ENCODE data around the gene CEMIP. TPM values are rescaled to one million over a fixed set of nuclear protein-coding genes. Genes with fewer than 3 reads are reported as not detected.
A peak's percentile ranks its signal among the peaks of the same experiment; 100 is the strongest.

Gene CEMIP
- total and polyA plus RNA-seq, 2 of the 8 experiments (the other 6 are each of a cell fraction or from before 2014, with no cell fraction given) = 0.11 to 0.60 TPM

DNA sequence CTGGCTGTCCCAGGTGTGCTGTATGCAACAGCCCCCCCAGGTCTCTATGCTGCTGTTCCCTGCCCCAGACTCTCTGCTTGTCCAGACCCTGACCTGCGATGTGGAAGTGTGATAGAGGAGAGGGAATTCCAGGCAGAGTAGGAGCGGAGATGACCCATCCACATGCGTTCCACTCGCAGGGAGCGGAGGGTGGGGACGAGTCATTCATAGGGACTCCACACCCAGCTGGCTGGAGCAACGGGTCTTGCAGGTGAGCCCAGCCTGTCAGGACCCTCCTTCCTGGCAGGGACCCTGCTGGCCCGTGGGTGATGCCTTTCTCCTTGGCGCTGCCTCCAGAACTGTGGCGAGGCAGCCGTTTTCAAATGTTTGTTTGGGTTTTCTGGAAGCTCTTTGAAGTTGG lies 58.8 kb downstream of the CEMIP start:
- no peaks in the 10 kb centered on the region for H4K20me1 ChIP-seq (replicated peaks in 1 of 2; ENCODE audit: control insufficient read depth in 1 of 2, insufficient read depth in 2 of 2, low read length in 2 of 2)
- no peaks in the 10 kb centered on the region for H3K23me2 ChIP-seq (ENCODE audit: low read depth, low read length)
- H3K14ac ChIP-seq (ENCODE audit: insufficient read length) = no peak overlapping the region
- 95% methylated on average over 11 of the region's 11 CpGs; no CpG with 5 or more reads in 1 of the 2 experiments for WGBS, 2 experiments (ENCODE audit: extremely low coverage in 1 of 2, insufficient coverage in 1 of 2, insufficient read length in 1 of 2, insufficient replicate concordance in 2 of 2, low coverage in 1 of 2, low lambda C conversion rate in 2 of 2, missing lambda C conversion rate in 1 of 2)
- H3K27me3 ChIP-seq (replicated peaks in 1 of 4; ENCODE audit: control insufficient read depth in 3 of 4, extremely low read depth in 1 of 4, insufficient read depth in 3 of 4, low read length in 3 of 4) = no peaks in the 10 kb centered on the region
- H3K4ac ChIP-seq (replicated peaks; ENCODE audit: insufficient read length, low read depth, low read length) = no peak overlapping the region
- no peaks in the 10 kb centered on the region for H3K79me2 ChIP-seq (ENCODE audit: control insufficient read depth in 1 of 2, insufficient read depth in 2 of 2, low read length in 2 of 2)
- H2BK5ac ChIP-seq (ENCODE audit: low read depth, low read length) = no peak overlapping the region
- peak overlapping the region; percentile 33; the same call in 1 of the 2 replicates for H2BK12ac ChIP-seq (ENCODE audit: low read depth, low read length)
- H3K9me3 ChIP-seq (ENCODE audit: insufficient read depth in 2 of 2, low read depth in 1 of 2, low read length in 1 of 2) = no peaks in the 10 kb centered on the region
- no peak overlapping the region for H2BK20ac ChIP-seq (ENCODE audit: low read length)
- H4K91ac ChIP-seq (replicated peaks; ENCODE audit: insufficient read length, low read length) = no peak overlapping the region
- H4K5ac ChIP-seq (ENCODE audit: insufficient read length, low read depth, low read length) = no peak overlapping the region
- no peak overlapping the region for H3K9ac ChIP-seq (replicated peaks in 1 of 4; ENCODE audit: extremely low read depth in 1 of 4, low read depth in 3 of 4, low read length in 3 of 4)
- no peak overlapping the region for H2BK15ac ChIP-seq (ENCODE audit: low read length)
- no peak overlapping the region for H3K4me3 ChIP-seq (ENCODE audit: extremely low read depth in 1 of 4, insufficient read depth in 2 of 4, low read depth in 3 of 4, low read length in 4 of 4)
- no peak overlapping the region for H3K18ac ChIP-seq (ENCODE audit: extremely low read depth, low read length)
- CTCF ChIA-PET (ENCODE audit: partially characterized antibody) = interaction anchor here (1.0 to 1.6 kb wide), 4 partner anchors 27 to 59 kb away, joined by 3 to 4 read pairs (median 3); partner anchors contain the start of gene CEMIP
- H4K8ac ChIP-seq (ENCODE audit: extremely low read depth, insufficient read depth, low read length) = no peak overlapping the region
- peaks cover 0 to 5% (median 0%) of the 10 kb centered on the region in 4 experiments; a peak in 5 of 7 replicates for H3K4me1 ChIP-seq (replicated peaks in 1 of 4; ENCODE audit: control insufficient read depth in 3 of 4, insufficient read depth in 4 of 4, low read length in 3 of 4)
- H2AFZ ChIP-seq (ENCODE audit: low read length) = no peak overlapping the region
- no peak overlapping the region for H3K23ac ChIP-seq (ENCODE audit: insufficient read length)
- no peaks in the 10 kb centered on the region for H3K36me3 ChIP-seq (ENCODE audit: control insufficient read depth in 2 of 4, insufficient read depth in 4 of 4, low read length in 3 of 4)
- H3K4me2 ChIP-seq (ENCODE audit: insufficient read depth in 1 of 2, low read depth in 2 of 2, low read length in 2 of 2) = no peak overlapping the region
- DNase-seq (ENCODE audit: low read depth in 1 of 2, low spot score in 2 of 2) (no peak), FAIRE-seq (no peak)
- no peaks in the 10 kb centered on the region for H3K79me1 ChIP-seq (ENCODE audit: low read depth, low read length)
- H3K27ac ChIP-seq (ENCODE audit: low read depth, low read length) = no peak overlapping the region
- no peak overlapping the region for H2BK120ac ChIP-seq (replicated peaks; ENCODE audit: low read depth, low read length)
- H3K56ac ChIP-seq (replicated peaks; ENCODE audit: insufficient read length, low read depth, low read length) = no peak overlapping the region
- no peak overlapping the region for H2AK5ac ChIP-seq (ENCODE audit: low read depth, low read length)
- POLR2A ChIA-PET (ENCODE audit: partially characterized antibody) = no interaction called here
- TF ChIP-seq POU5F1 (IDR thresholded peaks at IDR 0.05; ENCODE audit: low read depth, low read length) (no peak), BACH1 (IDR thresholded peaks at IDR 0.05; ENCODE audit: low read length) (no peak), BRCA1 (IDR thresholded peaks at IDR 0.05; ENCODE audit: low read depth, low read length) (no peak), CTBP2 (IDR thresholded peaks at IDR 0.05; ENCODE audit: borderline replicate concordance, insufficient read depth, insufficient read length, low read length) (no peak), ATF3 (IDR thresholded peaks at IDR 0.05; ENCODE audit: insufficient read depth, low read depth, low read length) (no peak), NRF1 (IDR thresholded peaks at IDR 0.05; ENCODE audit: low read depth, low read length) (no peak), RBBP5 (IDR thresholded peaks at IDR 0.05; ENCODE audit: borderline replicate concordance, low read depth, low read length) (no peak), TCF12 (IDR thresholded peaks at IDR 0.05; ENCODE audit: low read depth, low read length) (no peak), CHD2 (IDR thresholded peaks at IDR 0.05; ENCODE audit: low read length) (no peak), FOSL1 (IDR thresholded peaks at IDR 0.05; ENCODE audit: insufficient read depth, low read depth, low read length) (no peak), SP2 (IDR thresholded peaks at IDR 0.05; ENCODE audit: low read length) (no peak), SP4 (IDR thresholded peaks at IDR 0.05; ENCODE audit: low read length) (no peak), TAF7 (optimal IDR thresholded peaks at IDR 0.05; ENCODE audit: borderline replicate concordance, low read depth, low read length) (no peak)
- TF ChIP-seq, protein P1, sequence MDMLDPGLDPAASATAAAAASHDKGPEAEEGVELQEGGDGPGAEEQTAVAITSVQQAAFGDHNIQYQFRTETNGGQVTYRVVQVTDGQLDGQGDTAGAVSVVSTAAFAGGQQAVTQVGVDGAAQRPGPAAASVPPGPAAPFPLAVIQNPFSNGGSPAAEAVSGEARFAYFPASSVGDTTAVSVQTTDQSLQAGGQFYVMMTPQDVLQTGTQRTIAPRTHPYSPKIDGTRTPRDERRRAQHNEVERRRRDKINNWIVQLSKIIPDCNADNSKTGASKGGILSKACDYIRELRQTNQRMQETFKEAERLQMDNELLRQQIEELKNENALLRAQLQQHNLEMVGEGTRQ (IDR thresholded peaks at IDR 0.05; ENCODE audit: low read length) = no peak
